Liver (tissue), 9 donors: Measurements from ENCODE around the gene INPP4B. TPM values are rescaled to one million over a fixed set of nuclear protein-coding genes. Genes with fewer than 3 reads are reported as not detected.
"Not testable (repeated sequence)": the region's sequence is repeated elsewhere in the genome, so short reads cannot be mapped to it uniquely, and the experiment has no call there.

Experiments used
- DNase-seq: peaks from one replicate; pipeline ENCODE4 v3.0.0-alpha.2; 2017; ENCODE audit warnings: low spot score
- H3K27ac ChIP-seq, 2 donors: one replicate each; pipeline ENCODE4 v1.7.0; 2013; ENCODE audit warnings: inconsistent platforms in 2 of 2, low read length in 2 of 2, control low read depth in 1 of 2, low read depth in 1 of 2, mild to moderate bottlenecking in 1 of 2
- H3K27me3 ChIP-seq, 4 donors: one replicate each; pipeline versions ENCODE4 v1.6.1 to v1.7.0; 2013; ENCODE audit warnings: low read length in 3 of 4, inconsistent platforms in 1 of 4, mild to moderate bottlenecking in 1 of 4, moderate library complexity in 1 of 4; ENCODE audit not compliant: control insufficient read depth in 4 of 4, insufficient read depth in 4 of 4
- H3K36me3 ChIP-seq, 4 donors: one replicate each; pipeline versions ENCODE4 v1.6.1 to v1.7.0; 2013; ENCODE audit warnings: low read length in 3 of 4, mild to moderate bottlenecking in 3 of 4, low read depth in 1 of 4, moderate library complexity in 1 of 4; ENCODE audit not compliant: control insufficient read depth in 4 of 4, insufficient read depth in 3 of 4
- H3K4me1 ChIP-seq, 4 donors: one replicate each; pipeline versions ENCODE4 v1.6.1 to v1.7.0; 2013; ENCODE audit warnings: low read length in 3 of 4, mild to moderate bottlenecking in 3 of 4, moderate library complexity in 1 of 4; ENCODE audit not compliant: control insufficient read depth in 4 of 4, insufficient read depth in 4 of 4
- H3K4me3 ChIP-seq, 3 donors: one replicate each; pipeline versions ENCODE4 v1.6.1 to v1.7.0; 2013; ENCODE audit warnings: low read length in 3 of 3, control low read depth in 1 of 3, low read depth in 1 of 3, mild to moderate bottlenecking in 1 of 3
- H3K9ac ChIP-seq, 2 donors: one replicate each; pipeline ENCODE4 v1.7.0; 2013; ENCODE audit warnings: low read length in 2 of 2, mild to moderate bottlenecking in 2 of 2, moderate library complexity in 2 of 2, control low read depth in 1 of 2, low read depth in 1 of 2
- H3K9me3 ChIP-seq, 4 donors: one replicate each; pipeline versions ENCODE4 v1.6.1 to v1.7.0; 2013; ENCODE audit warnings: low read length in 3 of 4; ENCODE audit not compliant: control insufficient read depth in 4 of 4
- CTCF ChIP-seq: fragments of 150-350 bp; IDR thresholded peaks from 2 replicates; pipeline ENCODE4 v1.5.1; 2017; ENCODE audit warnings: improper control_type of control experiment, low read depth, low read length; ENCODE audit not compliant: missing input control
- FOXA1 ChIP-seq: IDR thresholded peaks from 2 replicates; pipeline ENCODE4 v1.6.1; 2016; ENCODE audit warnings: antibody characterized with exemption
- GABPA ChIP-seq, 2 donors: IDR thresholded peaks in 1 of 2; conservative IDR thresholded peaks in 1 of 2; 2 replicates each; pipeline ENCODE4 v1.6.1; 2016; ENCODE audit warnings: antibody characterized with exemption in 2 of 2, mild to moderate bottlenecking in 1 of 2, moderate library complexity in 1 of 2
- HNF4G ChIP-seq: IDR thresholded peaks from 2 replicates; pipeline ENCODE4 v1.6.1; 2016; ENCODE audit warnings: antibody characterized with exemption
- RAD21 ChIP-seq, 2 donors: IDR thresholded peaks; 2 replicates each; pipeline ENCODE4 v1.6.1; 2016; ENCODE audit warnings: antibody characterized with exemption in 2 of 2, mild to moderate bottlenecking in 2 of 2
- REST ChIP-seq: IDR thresholded peaks from 2 replicates; pipeline ENCODE4 v1.6.1; 2016; ENCODE audit warnings: antibody characterized with exemption, mild to moderate bottlenecking
- RXRA ChIP-seq, 2 donors: IDR thresholded peaks; 2 replicates each; pipeline ENCODE4 v1.6.1; 2017 to 2018; ENCODE audit warnings: antibody characterized with exemption in 2 of 2, mild to moderate bottlenecking in 1 of 2
- TAF1 ChIP-seq: conservative IDR thresholded peaks from 2 replicates; pipeline ENCODE4 v1.6.1; 2016; ENCODE audit warnings: antibody characterized with exemption, mild to moderate bottlenecking
- YY1 ChIP-seq: IDR thresholded peaks from 2 replicates; pipeline ENCODE4 v1.6.1; 2016; ENCODE audit warnings: antibody characterized with exemption, mild to moderate bottlenecking
- ZBTB33 ChIP-seq: IDR thresholded peaks from 2 replicates; pipeline ENCODE4 v1.6.1; 2016; ENCODE audit warnings: antibody characterized with exemption
- WGBS: extraction: QIAGEN DNeasy Blood & Tissue Kit; methylation state at CpG from one replicate; pipeline ENCODE4 v1.1.7; 2013; 5-methylcytosine and 5-hydroxymethylcytosine counted together
- polyA plus RNA-seq, 2 donors: library from polyadenylated mRNA; stranded (reverse) in 1 of 2; unstranded in 1 of 2; fragments of 200-250 nt in 1 of 2; fragments of >200 nt in 1 of 2; fragmentation: Nextera tagmentation in 1 of 2; extraction: Ambion mirVana in 1 of 2; gene quantifications; one replicate each; pipeline versions ENCODE4 v1.2.1 to v1.2.3, GENCODE V29; 2013 to 2015
- total RNA-seq, 2 donors: library from RNA; depleted of rRNA; stranded (reverse); fragments of >200 nt; gene quantifications; one replicate each; pipeline ENCODE4 v1.2.3, GENCODE V29; 2014
- donor health status: healthy.
- donor health status: healthy.
- donor health status: healthy.
- donor health status: healthy.
- donor health status: healthy.

The INPP4B gene
- total and polyA plus RNA-seq, 4 donors, result 0.43 to 2.8 (median 1.6) TPM

GRCh38 chr4:142809559-142809958 lies 36.5 kb downstream of the INPP4B start:
- DNase-seq, result no peak
- H3K27ac ChIP-seq, result no peak overlapping the region
- no peaks in the 10 kb centered on the region for H3K36me3 ChIP-seq
- no peaks in the 10 kb centered on the region for H3K4me1 ChIP-seq
- H3K9ac ChIP-seq, result no peak overlapping the region
- TF ChIP-seq TAF1, result no peak
- TF ChIP-seq CTCF, result no peak
- no peak for TF ChIP-seq ZBTB33
- TF ChIP-seq GABPA (IDR thresholded peaks at IDR 0.05 in 1 of 2, conservative IDR thresholded peaks at IDR 0.05 in 1 of 2), result no peak
- no peak for TF ChIP-seq RAD21 (IDR thresholded peaks at IDR 0.05)
- no peak for TF ChIP-seq FOXA1
- H3K27me3 ChIP-seq, result no peaks in the 10 kb centered on the region
- H3K4me3 ChIP-seq, result no peak overlapping the region
- WGBS, result 54% methylated on average over 2 of the region's 2 CpGs
- no peaks in the 10 kb centered on the region for H3K9me3 ChIP-seq

GRCh38 chr4:142803879-142804278 lies 42.2 kb downstream of the INPP4B start:
- not testable (repeated sequence) for H3K9me3 ChIP-seq, H3K9ac ChIP-seq, H3K36me3 ChIP-seq, H3K27ac ChIP-seq, H3K27me3 ChIP-seq, H3K4me3 ChIP-seq, DNase-seq, H3K4me1 ChIP-seq
- WGBS, result 91% methylated on average over 5 of the region's 5 CpGs

- Histone ChIP-seq H3K27me3 (no peaks in the 10 kb centered on the region), H3K9ac (no peak overlapping the region), H3K4me3 (no peak overlapping the region), H3K9me3 (no peaks in the 10 kb centered on the region), H3K36me3 (no peaks in the 10 kb centered on the region), H3K4me1 (no peaks in the 10 kb centered on the region), H3K27ac (no peak overlapping the region)
- no peak for TF ChIP-seq YY1
- TF ChIP-seq REST, result no peak
- no peak for TF ChIP-seq RXRA (IDR thresholded peaks at IDR 0.05)
- no peak for TF ChIP-seq HNF4G
- DNase-seq, result no peak
- WGBS, result 74% methylated on average over 2 of the region's 2 CpGs
Measured at GRCh38 chr4:142801966-142802365, 44.1 kb downstream of the INPP4B start.
